Neural crest cell (in vitro differentiated cells): ENCODE results near the gene INTS12. TPM values are rescaled to one million over a fixed set of nuclear protein-coding genes. Genes with fewer than 3 reads are reported as not detected.

Source experiments
- DNase-seq: peaks from one replicate; pipeline ENCODE4 v3.0.0; 2021; ENCODE audit warnings: low read depth, mixed read lengths, low spot score
- H3K27ac Mint-ChIP-seq: one replicate; pipeline ENCODE4 v1.8.0; 2021; ENCODE audit warnings: mild to moderate bottlenecking, mixed read lengths; ENCODE audit not compliant: unreplicated experiment
- H3K27me3 Mint-ChIP-seq: 2 replicates; pipeline ENCODE4 v1.8.0; 2021; ENCODE audit warnings: low read depth, mild to moderate bottlenecking, mixed read lengths
- H3K36me3 Mint-ChIP-seq: 2 replicates; pipeline ENCODE4 v1.8.0; 2021; ENCODE audit warnings: low read depth, mild to moderate bottlenecking, mixed read lengths
- H3K4me1 Mint-ChIP-seq: 2 replicates; pipeline ENCODE4 v1.8.0; 2021; ENCODE audit warnings: mixed read lengths
- H3K4me3 Mint-ChIP-seq: one replicate; pipeline ENCODE4 v1.8.0; 2021; ENCODE audit warnings: mild to moderate bottlenecking, mixed read lengths
- H3K9me3 Mint-ChIP-seq: 2 replicates; pipeline ENCODE4 v1.8.0; 2021; ENCODE audit warnings: mixed read lengths
- total RNA-seq: library from RNA; stranded (reverse); gene quantifications from 2 replicates; pipeline ENCODE4 v1.2.1, GENCODE V29; 2021
- TF ChIP-seq, protein P1 (sequence below): fragments of 200-600 bp; sonication (generic); conservative IDR thresholded peaks from 2 replicates; pipeline ENCODE4 v1.5.0; 2021; ENCODE audit warnings: antibody characterized with exemption, mild to moderate bottlenecking

Gene INTS12
- total RNA-seq, 1 donor from 2014 or later, result 21.2 TPM

DNA sequence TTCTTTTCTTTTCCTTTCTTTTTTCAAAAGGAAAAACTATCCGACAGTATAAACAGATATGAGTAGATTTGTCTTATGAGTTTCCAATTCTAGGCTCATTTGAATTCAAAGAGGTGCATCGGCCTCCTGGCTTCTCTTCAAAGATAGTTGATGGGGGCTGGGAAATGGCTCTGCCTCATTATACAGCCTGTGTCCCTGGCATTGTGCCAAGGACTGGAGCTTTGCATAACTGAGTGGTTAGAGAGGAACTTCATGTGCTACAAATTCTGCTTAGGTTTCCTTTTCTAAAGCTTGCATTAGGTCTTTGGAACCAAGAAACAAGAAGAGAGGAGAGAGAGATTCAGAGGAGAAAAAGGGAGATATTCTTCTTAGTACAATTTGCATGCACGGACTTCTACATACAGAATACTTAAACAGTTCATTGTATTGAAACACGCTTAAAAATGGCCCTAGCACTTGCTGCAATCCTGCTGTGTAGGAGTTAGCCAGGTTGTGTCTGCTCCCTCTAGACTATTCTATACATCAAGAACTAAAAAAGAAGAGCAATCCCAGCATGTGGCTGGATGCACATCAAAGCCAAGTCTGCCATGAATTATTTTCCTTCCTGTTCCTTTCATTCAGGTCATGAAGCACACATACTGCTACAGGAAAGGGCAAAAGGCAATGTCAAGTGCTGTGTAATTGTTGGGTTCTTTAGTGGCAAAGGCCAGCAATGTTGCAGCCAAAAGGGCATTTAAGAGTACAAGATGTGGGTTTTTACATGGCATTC, 70.9 kb downstream of the INTS12 start:
- Mint-ChIP-seq H3K9me3 (no peaks in the 10 kb centered on the region), H3K4me3 (no peak overlapping the region), H3K36me3 (peaks cover 6% of the 10 kb centered on the region), H3K27ac (no peak overlapping the region), H3K4me1 (peaks cover 10% of the 10 kb centered on the region), H3K27me3 (peaks cover 35% of the 10 kb centered on the region)
- DNase-seq, result no peak
- TF ChIP-seq, protein P1, sequence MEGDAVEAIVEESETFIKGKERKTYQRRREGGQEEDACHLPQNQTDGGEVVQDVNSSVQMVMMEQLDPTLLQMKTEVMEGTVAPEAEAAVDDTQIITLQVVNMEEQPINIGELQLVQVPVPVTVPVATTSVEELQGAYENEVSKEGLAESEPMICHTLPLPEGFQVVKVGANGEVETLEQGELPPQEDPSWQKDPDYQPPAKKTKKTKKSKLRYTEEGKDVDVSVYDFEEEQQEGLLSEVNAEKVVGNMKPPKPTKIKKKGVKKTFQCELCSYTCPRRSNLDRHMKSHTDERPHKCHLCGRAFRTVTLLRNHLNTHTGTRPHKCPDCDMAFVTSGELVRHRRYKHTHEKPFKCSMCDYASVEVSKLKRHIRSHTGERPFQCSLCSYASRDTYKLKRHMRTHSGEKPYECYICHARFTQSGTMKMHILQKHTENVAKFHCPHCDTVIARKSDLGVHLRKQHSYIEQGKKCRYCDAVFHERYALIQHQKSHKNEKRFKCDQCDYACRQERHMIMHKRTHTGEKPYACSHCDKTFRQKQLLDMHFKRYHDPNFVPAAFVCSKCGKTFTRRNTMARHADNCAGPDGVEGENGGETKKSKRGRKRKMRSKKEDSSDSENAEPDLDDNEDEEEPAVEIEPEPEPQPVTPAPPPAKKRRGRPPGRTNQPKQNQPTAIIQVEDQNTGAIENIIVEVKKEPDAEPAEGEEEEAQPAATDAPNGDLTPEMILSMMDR, result no peak

DNA sequence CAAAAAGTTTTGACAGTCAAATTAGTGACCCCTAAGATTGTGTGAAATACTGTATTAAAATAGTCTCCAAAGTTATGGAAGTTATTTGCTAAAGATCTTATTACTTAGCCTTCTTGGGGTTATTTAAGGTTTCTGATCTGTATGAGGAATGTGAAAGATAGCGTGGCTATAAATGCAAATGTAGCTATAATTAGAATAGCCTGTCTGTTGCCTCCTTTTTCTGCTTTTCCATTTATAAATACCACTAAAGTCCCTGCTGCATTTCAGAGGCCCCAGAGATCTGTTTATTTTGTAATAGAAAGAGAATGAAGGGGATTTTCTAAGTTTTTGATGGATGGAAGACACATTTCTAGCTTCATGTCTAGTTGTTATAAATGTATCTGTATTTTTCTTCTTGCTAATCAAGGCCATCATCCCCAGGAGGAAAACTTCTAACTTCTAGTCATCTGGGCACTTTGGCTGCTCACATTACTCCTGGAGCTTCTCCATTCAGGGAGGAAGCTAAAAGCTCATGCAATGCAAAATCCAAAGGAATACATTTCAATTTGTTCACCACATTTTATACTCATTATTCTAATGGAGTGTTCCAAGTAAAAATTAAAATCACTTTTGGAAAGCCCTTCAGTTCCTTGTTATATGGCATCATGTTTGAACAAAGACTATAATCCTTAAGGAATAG, 73.9 kb downstream of the INTS12 start:
- Mint-ChIP-seq H3K4me3 (no peak overlapping the region), H3K4me1 (peaks cover 18% of the 10 kb centered on the region), H3K27ac (no peak overlapping the region), H3K9me3 (no peaks in the 10 kb centered on the region), H3K27me3 (peaks cover 16% of the 10 kb centered on the region), H3K36me3 (no peaks in the 10 kb centered on the region)
- TF ChIP-seq, protein P1, result no peak
- no peak for DNase-seq

DNA sequence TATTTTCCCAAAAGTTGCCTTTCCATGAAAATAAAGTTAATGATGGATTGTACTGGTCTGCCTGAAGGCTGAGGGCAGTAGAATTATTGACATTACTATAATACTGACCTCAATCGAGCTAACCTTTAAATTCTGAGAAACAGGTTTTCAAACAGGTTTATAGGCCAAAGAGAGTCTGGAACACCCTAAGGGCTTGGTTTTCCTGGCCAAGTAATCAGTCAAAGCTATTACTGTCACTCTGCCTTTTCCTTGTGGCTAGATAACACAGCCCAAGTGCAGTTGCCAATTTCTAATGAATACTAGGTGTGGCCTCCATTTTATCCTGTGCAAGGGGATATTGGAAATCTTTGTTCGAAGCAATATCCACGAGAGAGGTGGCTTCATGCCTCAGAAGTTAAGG, 75.2 kb downstream of the INTS12 start:
- no peak for DNase-seq
- Mint-ChIP-seq H3K4me1 (peaks cover 18% of the 10 kb centered on the region), H3K4me3 (no peak overlapping the region), H3K9me3 (no peaks in the 10 kb centered on the region), H3K27me3 (peaks cover 19% of the 10 kb centered on the region), H3K36me3 (no peaks in the 10 kb centered on the region), H3K27ac (no peak overlapping the region)
- TF ChIP-seq, protein P1, result no peak

Other genes with a start within 250 kb of the INTS12 start
- 81.0 and 82.7 TPM in 2 replicates for gene PPA2, start 234.6 kb downstream of the INTS12 start, total RNA-seq
- not detected in 2 replicates for gene ARHGEF38, start 156.1 kb downstream of the INTS12 start, total RNA-seq
- gene GSTCD, start 95 bp upstream of the INTS12 start, total RNA-seq, result 28.4 and 30.6 TPM in 2 replicates
- not detected in 2 replicates for gene NPNT, start 186.8 kb upstream of the INTS12 start, total RNA-seq